GM12892 (cell line): ENCODE results near the gene WIPF2.

Source experiments
- POLR2A ChIP-seq: IDR thresholded peaks from 2 replicates; pipeline ENCODE4 v1.6.1; 2011; ENCODE audit warnings: low read depth, low read length, control low read depth
- POLR2AphosphoS5 ChIP-seq: IDR thresholded peaks from 2 replicates; pipeline ENCODE4 v1.6.1; 2011; ENCODE audit warnings: low read depth, low read length, control low read depth

GRCh38 chr17:40317345-40317873 lies 98.3 kb downstream of the WIPF2 start:
- no peak for TF ChIP-seq POLR2A
- TF ChIP-seq POLR2AphosphoS5 = no peak
